HS-5 (cell line): Measurements from ENCODE around the gene SPEG.
A peak's percentile ranks its signal among the peaks of the same experiment; 100 is the strongest.

Source experiments
- DNase-seq: peaks from one replicate; pipeline ENCODE4 v3.0.0-alpha.2; 2012; ENCODE audit warnings: low read depth

Gene SPEG

DNA sequence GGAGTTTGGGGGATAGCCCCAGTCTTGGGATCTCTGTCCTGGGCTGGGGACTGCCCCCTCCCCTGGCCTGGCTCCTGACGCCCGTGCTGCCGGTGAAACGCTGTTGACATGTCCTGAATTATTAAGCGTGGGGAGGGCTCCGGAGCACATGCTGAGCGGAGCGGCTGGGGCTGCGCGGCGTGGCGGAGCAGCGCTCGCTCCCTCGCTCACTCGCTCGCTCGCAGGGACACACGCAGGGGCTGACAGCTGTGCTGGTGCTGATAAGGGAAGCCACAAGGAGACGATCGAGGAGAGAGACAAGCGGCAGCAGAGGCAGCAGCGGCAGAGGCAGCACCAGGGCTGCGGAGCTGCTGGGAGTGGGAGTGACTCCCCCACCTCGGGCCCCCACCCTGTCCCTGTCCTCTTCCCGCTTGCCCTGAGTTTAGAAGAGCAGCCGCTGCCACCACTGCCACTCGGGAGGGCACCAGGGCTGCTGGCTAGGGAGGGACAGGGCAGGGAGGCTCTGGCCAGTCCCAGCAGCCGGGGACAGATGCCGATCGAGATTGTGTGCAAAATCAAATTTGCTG lies 79.6 kb downstream of the SPEG start, which contains the start of gene ASIC4:
Gene ASIC4, plus strand, starts transcription at position 287 of the 566 bp plus-strand sequence. Its CDS starts 243 bp downstream, at position 530.
- no peak for DNase-seq

DNA sequence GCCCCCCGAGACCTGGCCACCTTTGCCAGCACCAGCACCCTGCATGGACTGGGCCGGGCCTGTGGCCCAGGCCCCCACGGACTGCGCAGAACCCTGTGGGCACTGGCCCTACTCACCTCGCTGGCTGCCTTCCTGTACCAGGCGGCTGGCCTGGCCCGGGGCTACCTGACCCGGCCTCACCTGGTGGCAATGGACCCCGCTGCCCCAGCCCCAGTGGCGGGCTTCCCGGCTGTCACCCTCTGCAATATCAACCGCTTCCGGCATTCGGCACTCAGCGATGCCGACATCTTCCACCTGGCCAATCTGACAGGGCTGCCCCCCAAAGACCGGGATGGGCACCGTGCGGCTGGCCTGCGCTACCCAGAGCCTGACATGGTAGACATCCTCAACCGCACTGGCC lies 80.2 kb downstream of the SPEG start:
- no peak for DNase-seq

DNA sequence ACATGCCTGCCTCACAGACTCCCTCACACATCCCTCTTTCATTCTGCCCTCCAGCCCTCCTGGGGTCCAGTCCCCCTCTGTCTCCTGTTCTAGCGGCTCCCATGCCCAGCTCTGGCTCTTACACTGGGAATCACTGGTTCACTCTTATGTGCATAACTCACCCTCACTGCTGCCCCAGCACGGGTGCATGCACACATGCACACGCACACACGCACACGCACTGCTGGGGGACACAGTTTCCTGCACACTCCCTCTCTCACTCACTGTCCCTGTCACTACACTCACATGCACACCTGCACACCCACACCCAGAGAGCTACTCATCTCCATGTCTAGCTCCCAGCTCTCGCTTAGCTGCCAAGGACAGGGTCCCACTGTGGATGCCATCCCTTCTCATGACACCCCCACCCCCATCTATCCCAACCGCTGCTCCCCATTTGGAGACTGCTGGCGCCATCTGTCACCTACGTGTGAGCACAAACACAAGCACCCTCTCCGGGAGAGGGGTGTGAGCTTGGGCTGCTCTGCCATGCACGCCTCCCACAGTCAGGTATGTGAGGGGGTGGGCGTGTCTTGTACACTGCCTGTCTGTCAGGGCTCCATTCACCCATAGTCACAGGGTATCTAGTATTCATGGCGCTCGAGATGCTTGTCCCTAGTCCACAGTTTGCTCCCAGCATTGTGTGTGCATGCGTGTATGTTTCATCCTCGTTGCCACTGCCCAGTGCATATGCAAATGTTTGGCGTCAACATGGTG lies 81.4 kb downstream of the SPEG start:
- DNase-seq: no peak

- DNase-seq: no peak
Measured at GRCh38 chr2:219516888-219517287, 82.2 kb downstream of the SPEG start.

DNA sequence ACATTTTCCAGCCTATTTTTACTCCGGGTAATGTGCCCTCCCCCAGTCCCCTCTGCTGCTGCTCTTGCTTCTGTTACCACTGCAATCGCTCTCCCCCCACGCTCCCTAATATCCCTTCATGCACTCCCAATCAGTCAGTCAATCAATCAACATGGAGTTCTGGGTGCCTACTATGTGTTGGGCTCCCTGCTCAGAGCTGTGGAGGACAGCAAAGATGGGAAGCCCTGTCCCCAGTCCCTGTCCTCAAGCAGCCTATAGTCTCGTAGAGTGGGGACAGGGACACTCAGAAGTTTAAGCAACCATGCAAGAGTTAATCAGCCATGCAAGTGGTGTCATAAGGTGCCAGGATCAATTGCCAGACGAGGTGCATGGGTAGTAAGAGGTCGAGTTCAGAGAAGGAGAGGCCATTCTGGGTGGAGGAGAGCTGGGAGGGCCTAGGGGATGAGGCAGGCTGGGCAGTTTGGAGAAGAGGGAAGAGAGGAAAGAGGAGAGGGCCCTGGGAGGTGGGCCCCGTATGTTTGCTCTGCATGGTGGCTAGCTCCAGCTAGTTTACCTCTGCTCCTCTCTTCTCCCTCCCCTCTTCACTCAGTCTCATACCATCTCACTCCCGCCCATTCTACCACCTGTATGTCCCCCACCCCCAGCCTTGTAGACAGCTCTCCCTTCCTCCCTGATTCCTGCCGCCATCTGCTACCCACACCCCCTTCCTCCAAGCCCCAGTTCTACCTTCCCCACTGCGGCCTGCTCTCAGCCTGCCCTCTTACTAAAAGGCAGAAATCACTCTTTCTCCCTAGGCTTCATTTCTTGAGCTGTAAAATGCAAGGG lies 83.5 kb downstream of the SPEG start:
- DNase-seq: no peak

DNA sequence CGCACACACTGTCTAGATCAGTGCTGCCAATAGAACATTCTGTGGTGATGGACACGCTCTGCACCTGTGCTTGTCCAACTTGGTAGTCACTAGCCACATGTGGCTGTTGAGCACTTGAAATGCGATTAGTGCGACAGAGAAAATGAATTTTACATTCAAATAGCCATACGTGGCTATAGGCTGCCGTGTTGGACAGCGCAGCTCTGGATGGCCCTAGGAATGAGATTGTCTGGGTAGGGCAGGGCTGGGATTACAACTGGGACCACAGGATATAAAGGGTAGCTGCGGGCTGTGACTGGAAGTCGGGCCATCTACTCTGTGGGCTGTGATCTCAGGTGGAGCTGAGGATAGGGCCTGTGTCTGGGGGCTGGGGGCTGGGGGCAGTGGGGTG lies 84.9 kb downstream of the SPEG start:
- no peak for DNase-seq

DNA sequence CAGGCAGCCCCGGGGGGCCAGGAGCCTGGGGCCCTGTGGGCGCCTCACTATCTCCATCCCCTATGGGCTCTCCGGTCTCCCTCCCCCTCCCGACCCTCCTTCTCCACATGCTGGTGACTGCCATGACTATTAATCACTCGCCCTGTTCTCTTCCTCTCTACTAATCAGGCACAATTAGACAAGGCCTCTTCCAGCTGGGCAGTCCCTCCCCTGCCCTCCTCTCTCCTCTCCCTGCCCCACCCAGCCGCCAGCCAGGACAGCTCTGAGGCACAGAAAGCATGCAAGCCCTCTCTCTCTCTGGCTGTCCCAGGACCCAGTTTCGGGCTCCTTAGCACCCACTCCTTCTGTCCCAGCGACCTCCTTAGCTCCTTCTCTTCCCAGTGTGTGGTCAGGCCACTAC lies 85.4 kb downstream of the SPEG start:
- no peak for DNase-seq

- DNase-seq: no peak
Measured at GRCh38 chr2:219521066-219521880, 86.6 kb downstream of the SPEG start.

- peak; percentile 57 for DNase-seq
Measured at GRCh38 chr2:219522111-219523030, 87.7 kb downstream of the SPEG start.

DNA sequence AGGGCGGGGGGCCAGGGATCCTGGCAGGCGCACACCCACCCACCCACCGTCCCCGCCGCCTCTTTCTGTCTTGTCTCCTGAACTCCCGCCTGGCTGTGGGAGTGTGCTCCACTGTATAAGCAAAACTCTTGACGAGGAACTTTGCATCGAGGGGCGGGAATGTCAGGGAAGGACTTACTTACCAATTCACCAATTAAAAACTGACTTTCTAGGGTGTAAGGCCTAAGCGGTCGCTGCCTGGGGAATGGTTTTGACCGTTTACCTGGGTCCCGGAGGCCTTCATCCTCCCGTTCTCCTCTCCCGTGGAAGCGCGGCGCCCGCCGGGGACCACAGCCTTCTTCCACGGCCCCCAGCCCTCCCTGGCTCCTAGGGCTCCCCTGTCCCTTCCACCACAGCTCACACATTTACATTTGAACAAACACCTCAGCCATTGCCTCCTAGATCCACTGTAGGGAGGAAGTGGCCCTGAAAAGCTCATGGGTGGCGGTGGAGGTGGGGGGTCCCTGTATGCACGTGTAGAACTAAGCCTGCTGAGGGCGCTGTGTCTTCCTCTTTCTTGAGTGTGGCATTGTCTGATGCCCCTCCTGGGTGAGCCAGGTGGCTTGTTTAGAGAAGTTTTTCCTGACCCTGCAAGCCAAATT lies 88.5 kb downstream of the SPEG start:
- no peak for DNase-seq

DNA sequence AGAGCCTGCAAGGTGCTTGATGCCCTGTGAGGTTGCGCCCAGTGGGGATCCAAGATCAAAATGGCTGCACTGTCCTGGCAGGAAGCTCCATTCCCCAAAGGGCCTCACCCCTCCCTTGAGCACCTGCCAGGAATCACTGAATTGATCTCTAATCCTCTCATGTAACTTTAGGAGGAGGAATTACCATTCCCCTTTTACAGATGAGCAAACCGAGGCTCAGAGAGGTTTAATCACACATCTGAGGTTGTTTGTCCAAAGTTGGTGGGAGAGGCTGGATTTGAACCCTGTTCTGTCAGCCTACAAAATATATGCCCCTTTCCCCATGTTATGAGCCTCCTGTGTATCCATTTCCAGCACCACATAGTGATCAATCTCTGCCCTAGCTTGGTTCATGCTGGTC lies 90.2 kb downstream of the SPEG start:
- no peak for DNase-seq

- DNase-seq: no peak
Measured at GRCh38 chr2:219525533-219526232, 91.0 kb downstream of the SPEG start.

- DNase-seq: no peak
Measured at GRCh38 chr2:219526320-219527075, 91.9 kb downstream of the SPEG start.

DNA sequence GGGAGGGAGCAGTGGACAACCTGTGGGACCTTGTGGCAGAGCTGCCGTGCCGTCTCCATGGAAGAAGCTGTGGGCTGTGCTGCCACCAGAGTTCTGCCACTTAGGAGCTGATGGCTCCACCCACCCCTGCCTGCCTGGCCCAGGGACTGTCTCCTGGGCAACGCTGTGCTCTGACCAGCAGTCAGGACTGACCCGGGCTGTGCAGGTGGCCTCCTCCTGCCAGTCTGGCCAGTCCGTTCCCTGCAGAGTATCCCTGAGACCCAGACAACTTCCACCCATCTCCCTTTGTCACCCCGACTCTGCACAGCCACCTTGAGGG lies 92.4 kb downstream of the SPEG start:
- no peak for DNase-seq

DNA sequence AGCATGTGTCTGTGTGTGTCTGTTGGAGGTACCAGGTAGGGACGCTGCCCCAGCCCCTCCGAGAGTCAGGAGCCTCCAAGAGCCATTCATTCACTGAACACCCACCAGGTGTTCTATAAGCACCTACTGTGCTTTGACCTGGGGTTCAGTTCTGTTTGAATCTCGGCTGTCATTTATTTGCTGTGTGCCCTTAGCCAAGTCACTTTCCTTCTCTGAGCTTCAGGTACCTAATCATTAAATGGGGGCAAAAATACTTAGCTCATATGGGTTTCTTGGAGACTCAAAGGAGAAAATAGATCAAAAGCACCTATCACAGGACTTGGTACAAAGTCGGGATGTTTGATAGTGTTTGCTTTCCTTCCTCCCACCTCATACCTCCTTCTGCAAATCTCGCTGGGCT lies 92.8 kb downstream of the SPEG start:
- DNase-seq: no peak

DNA sequence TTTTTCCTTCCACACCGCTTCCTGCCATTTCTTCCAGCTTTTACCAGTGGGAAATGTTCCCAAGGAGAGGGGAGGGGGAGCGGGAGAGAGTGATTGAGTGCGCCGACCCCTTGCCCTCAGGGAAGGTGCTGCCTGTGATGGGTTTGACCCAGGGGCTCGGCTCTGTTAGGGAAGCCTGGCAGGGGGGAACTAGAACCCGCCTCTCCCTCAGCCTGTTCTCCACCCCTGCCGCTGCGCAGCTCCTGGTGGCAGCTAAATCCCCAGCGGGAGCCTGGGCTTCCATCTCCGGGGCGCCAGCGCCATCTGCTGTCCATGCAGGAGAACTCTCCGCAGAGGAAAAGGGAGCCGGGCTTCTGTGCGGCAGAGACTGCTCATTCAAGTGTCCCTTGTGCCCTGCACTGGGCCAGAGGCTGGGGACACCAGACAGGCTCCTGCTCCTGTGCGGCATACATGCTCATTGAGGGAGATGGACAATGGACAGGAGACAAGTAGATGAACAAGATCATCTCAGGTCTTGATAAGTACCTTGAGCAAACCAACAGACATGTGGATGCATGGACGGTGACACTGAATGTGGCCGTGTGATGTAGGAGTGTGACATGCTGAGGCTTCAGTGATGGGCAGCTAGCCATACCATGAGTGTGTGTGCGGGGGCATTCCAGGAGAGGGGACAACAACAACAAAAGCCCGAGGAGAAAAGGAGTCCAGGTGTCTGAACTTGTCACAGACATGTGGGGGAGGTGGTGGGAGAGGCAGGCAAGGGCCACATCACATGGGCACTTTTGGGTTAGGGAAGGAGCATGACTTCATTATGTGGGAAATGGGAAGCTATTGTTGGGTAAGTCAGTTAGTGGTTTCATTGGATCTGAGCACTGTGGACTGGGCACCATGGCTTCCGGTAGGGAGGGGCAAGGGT lies 95.7 kb downstream of the SPEG start:
- peak; percentile 60 for DNase-seq

GRCh38 chr2:219531639-219532377 lies 97.2 kb downstream of the SPEG start:
- no peak for DNase-seq

- no peak for DNase-seq
Measured at GRCh38 chr2:219532378-219532649, 97.7 kb downstream of the SPEG start.
